GM12891 (cell line): Measurements from ENCODE around the gene NLRP6.

Experiments used
- PAX5 ChIP-seq: IDR thresholded peaks from 2 replicates; pipeline ENCODE4 v1.6.1; 2011; ENCODE audit warnings: low read length, moderate library complexity, mild to moderate bottlenecking; ENCODE audit not compliant: insufficient read depth, severe bottlenecking
- POLR2A ChIP-seq: IDR thresholded peaks from 2 replicates; pipeline ENCODE4 v1.6.1; 2011; ENCODE audit warnings: low read depth, low read length, control low read depth
- POLR2AphosphoS5 ChIP-seq: IDR thresholded peaks from 2 replicates; pipeline ENCODE4 v1.6.1; 2011; ENCODE audit warnings: low read depth, low read length, control low read depth
- SPI1 ChIP-seq: IDR thresholded peaks from 2 replicates; pipeline ENCODE4 v1.6.1; 2011; ENCODE audit warnings: low read depth, low read length, control low read depth
- TAF1 ChIP-seq: IDR thresholded peaks from 2 replicates; pipeline ENCODE4 v1.6.1; 2011; ENCODE audit warnings: low read depth, low read length, control low read depth

DNA sequence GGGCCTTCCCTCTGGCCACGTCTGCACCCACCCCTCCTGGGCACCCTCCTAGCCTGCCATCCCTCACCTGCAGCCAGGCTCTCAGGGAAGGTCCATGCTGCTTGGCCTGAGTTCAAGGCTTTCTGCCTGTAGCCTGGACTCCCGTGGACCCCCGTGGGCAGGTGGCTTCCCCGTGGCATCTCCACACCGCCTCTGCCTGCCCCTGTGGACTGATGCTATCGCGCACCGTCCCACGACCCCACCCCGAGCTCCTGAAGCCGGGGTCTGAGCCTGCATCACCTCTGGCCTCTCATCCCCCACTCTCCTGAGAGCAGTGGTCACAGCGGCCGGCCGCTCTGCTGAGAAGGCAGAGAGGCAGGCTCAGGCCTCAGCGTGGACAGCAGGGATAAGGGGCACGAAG is 16.6 kb downstream of the NLRP6 start:
- TF ChIP-seq POLR2A (no peak), POLR2AphosphoS5 (no peak), SPI1 (no peak), TAF1 (no peak), PAX5 (no peak)
